Stimulated activated CD8-positive, alpha-beta memory T cell treated with anti-CD3 and anti-CD28 coated beads, Interleukin-7, amount 100 ng/mL, for 4 hours (primary cell): ENCODE measurements around the gene GABRB1.

Source experiments
- DNase-seq, 2 donors: peaks; one replicate each; pipeline ENCODE4 v3.0.0-alpha.2; 2020; ENCODE audit warnings: low read depth in 2 of 2

GABRB1 gene

DNA sequence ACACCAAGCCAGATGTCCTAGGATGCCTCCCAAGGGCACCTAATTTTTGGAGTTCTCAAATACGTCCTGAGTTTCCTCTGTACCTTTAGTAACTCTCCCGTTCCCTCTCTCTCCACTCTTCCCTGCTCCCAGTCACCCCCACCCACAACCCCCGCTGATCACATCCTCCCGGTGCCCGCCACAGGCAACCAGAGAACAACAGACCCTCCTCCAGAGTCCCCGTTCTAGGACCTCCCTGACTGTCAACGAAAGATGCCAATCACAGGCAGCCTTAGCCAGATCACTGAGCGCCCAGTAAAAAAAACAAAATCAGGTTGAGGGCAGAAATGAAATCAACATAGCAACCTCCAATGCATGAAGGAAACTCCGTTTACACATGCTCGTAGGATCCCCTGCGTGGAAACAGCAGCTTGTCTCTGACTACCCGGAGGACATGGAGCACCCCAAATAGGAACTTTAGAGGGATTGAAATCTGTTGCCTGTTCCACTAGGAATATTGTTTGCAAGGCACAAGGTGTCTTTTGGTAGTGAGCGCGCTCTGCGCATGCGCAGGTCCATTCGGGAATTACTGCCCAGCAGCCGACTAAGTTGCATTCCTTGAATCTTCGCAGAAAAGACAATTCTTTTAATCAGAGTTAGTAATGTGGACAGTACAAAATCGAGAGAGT, at the start of gene GABRB1:
Gene GABRB1 (plus strand): TSS at position 557 of the 668 bp plus-strand sequence.
- DNase-seq, result no peak

GRCh38 chr4:46984781-46985180, 46.6 kb upstream of the GABRB1 start:
- DNase-seq, result no peak

GRCh38 chr4:46986922-46987638, 44.3 kb upstream of the GABRB1 start:
- no peak for DNase-seq

- DNase-seq, result no peak
Observed at GRCh38 chr4:46992338-46992737, 39.0 kb upstream of the GABRB1 start.

DNA sequence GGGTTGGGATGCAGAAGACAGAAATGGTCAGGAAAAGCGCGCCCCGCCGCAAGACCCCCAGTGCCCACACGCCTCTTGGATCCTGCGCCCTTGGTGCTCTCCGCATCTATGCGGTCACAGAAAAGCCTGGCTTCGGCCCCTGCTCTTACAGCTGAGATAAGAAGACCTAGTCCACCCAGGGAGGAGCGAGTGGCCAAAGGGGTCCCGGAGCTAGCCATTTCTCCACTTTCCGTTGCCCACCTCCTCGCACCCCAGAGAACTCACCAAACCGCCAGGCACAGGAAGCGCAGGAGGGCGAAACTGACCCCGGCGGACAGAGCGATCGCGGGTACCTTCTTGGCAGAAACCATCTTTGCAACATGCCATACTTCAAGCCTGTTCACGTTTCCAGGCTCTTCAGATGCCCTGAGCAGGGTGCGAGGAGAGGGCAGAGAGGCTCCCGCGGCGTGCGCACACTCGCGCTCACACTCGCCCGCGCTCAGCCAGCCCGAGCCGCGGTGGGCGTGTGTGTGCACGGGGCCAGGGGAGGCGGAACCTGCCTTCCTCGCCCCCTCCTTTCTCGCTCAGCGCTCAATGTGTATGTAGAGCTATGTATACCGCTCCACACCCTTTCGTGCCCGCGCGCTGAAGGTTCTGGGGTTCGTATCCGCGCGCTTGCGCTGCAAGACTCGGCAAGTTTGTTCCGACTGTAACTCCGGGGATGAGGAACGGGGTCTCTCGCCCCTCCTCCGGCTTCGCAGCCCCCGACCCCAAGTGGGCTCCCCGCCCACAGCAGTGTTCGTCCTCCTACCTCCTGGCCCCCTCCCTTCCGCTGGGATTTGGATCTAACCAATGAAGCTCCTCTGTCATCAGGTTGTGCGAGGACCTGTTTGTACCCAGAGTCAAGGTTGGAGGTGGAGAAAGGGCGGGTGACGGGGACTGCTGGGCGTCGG, 38.0 kb upstream of the GABRB1 start, which contains the start of gene GABRA4:
Gene GABRA4 (minus strand): TSS at position 507 of the 932 bp plus-strand sequence. CDS start 157 bp downstream, at position 350.
- no peak for DNase-seq

GRCh38 chr4:46994007-46994405, 37.4 kb upstream of the GABRB1 start:
- DNase-seq, result no peak

DNA sequence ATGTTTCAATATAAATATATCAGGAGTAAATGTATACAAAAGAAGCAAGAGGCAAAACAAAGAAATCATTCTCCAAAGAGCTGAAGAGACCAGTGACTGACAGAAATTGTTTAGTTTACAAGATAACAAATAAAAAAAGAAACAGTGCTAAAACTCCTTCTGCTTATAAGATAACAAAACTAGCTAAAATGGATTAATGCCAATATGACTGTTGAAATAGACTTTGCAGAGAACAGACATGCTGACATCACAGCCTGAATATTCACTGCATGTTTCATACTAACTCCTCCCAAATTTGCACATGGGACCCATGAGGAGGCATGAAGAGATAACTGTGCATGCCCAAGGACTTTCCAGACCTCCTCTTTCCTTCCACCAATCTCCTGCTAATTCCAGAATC, 31.8 kb upstream of the GABRB1 start:
- DNase-seq, result no peak

DNA sequence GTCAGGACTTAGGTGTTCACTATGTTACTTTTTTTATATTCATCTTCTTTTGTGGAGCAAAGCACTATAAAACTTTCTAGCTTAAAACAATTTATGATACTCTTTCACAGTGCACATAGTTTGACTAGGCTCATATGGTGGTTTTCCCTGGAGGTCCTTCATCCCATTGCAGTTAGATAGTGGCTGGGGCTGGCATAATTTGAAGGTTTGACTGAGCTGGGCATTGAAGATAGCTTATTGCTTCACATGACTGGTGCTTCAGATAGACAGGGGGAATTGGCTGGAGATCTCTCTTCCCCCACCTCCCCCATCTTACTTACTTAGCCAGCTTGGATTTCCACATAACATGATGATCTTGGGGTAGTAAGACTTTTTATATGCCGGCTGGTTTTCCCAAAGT, 31.0 kb upstream of the GABRB1 start:
- no peak for DNase-seq

DNA sequence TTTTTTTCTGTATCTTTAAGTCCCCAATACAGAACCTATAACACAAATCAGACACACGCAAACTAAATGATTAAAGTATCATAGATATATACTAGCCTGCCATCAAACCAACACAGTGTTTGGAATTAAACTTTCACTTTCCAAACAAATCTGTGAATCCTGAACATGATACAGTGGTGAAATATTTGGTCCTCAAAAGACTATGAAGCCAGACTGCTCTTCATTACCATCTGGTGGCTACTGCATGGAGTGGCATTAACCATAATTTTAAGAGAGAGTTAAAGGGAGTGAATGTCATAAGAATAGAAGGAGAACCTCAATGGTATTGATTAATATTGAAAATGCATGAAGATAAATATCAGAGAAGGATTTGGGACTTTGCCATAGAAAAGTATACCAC, 28.8 kb upstream of the GABRB1 start:
- DNase-seq, result no peak

GRCh38 chr4:47010347-47010911, 20.9 kb upstream of the GABRB1 start:
- DNase-seq, result no peak

DNA sequence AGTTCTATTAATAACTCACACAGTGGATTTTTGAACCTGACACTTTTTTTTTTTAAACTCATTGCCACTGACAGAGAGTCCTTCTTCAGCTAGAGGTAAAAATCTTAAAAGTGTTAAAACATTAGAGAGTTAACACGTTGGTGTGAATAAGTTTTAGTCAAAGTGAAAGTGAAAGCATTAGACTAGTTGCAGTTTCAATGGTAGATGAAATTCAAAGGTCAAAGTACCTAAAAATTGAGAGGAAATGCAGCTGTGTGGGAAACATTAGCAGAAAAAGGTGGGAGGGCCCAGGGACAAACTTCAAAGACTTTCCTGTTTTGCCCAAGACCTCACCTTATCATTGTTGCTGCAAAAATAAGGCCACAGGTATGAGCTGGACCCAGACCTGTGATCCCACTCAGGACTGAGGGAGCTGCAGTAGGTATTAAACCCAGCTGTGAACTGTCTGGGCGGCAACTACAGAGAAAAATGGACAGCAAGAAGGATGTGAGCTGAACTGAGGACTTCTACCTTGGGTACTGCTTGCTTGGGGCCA, 20.4 kb upstream of the GABRB1 start:
- DNase-seq, result no peak

DNA sequence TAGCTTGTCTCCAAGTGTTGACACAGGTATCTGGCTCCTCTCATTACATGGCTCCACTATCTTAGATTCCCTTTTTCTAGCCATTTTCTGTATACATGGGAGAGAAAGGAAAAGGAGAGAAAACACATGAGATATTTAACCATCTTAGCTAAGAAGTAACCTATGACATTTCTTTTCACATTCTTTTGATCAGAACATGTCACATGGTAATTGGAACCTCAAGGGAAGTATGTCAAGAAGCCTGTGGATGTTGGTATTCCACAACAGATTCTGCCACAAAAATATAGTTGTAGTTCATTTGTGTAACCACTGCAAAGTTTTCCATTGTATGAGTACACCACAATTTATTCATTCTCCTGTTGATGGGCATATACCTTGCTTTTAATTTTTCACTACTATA, 18.7 kb upstream of the GABRB1 start:
- DNase-seq, result no peak

- no peak for DNase-seq
Observed at GRCh38 chr4:47013373-47013772, 18.0 kb upstream of the GABRB1 start.

GRCh38 chr4:47017081-47017480, 14.3 kb upstream of the GABRB1 start:
- DNase-seq, result no peak

DNA sequence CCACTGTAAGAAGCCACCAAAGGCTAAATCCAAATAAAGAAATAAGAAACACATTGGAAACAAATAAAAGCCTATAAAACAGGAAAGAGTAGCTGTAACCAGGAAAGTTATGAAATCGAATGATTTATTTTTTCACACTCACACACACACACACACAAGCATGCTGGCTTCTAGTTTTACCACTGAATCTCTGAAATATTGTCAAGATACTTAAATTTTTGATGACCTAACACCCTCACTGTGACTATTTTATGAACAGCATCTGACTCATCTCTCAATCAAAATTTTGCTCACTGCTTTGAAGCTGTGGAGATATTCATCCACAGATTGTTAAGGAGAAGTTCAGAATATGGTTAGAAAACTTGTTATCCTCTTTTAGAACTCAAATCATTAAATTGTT, 13.9 kb upstream of the GABRB1 start:
- DNase-seq, result no peak

- DNase-seq, result no peak
Observed at GRCh38 chr4:47031751-47032404, 511 bp downstream of the GABRB1 start.

- DNase-seq, result no peak
Observed at GRCh38 chr4:47032405-47033106, 1.2 kb downstream of the GABRB1 start.

- DNase-seq, result no peak
Observed at GRCh38 chr4:47038263-47038662, 6.9 kb downstream of the GABRB1 start.

GRCh38 chr4:47040828-47041227, 9.5 kb downstream of the GABRB1 start:
- DNase-seq, result no peak

DNA sequence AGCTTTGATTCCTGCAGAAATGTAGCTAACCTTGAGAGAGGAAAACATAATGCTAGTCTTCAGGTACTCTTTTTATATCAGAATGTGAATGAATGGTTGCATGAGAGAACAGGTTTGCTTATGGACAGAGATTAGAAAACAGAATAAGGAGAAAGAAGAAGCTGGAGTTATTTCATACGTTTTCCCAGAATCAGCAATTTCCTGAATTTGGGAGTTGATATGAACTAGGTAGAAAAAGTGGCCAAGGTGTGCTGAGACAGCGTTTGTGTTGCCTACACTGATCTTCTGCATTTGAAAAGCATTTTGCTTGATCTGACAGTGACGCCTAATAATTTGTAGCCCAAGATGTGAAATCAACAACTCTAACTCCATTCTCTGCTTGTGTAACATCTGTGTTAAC, 12.5 kb downstream of the GABRB1 start:
- no peak for DNase-seq

- DNase-seq, result no peak
Observed at GRCh38 chr4:47045261-47045660, 13.9 kb downstream of the GABRB1 start.
